OCI-LY7 (cell line): ENCODE results near the gene KLRF1. TPM values are rescaled to one million over a fixed set of nuclear protein-coding genes. Genes with fewer than 3 reads are reported as not detected.

Experiments
- BruUV-seq: library from RNA; stranded (reverse); fragments of 400-500 nt; replicated peaks from 2 replicates; lab custom pipeline; 2021; lab: Mats Ljungman, UMichigan
- CTCF ChIA-PET: fragments of 300-600 bp; sonication (Branson Sonifier 250); formaldehyde crosslinking; loops from one replicate; lab custom pipeline; 2022; ENCODE audit warnings: antibody characterized with exemption; ENCODE audit not compliant: unreplicated experiment; lab: Charles Lee
- POLR2A ChIA-PET: fragments of 300-600 bp; sonication (Branson Sonifier 250); formaldehyde crosslinking; loops from one replicate; lab custom pipeline; 2022; ENCODE audit warnings: antibody characterized with exemption; lab: Charles Lee
- DNase-seq: peaks from one replicate; pipeline ENCODE4 v3.0.0-alpha.2; 2015; ENCODE audit warnings: low spot score
- H2AFZ ChIP-seq: fragments of 200-600 bp; sonication (generic), shearing (Covaris generic); 2 replicates; pipeline ENCODE4 v1.6.1; 2014; ENCODE audit warnings: mild to moderate bottlenecking, antibody characterized with exemption, low read length, moderate library complexity
- H3K27ac ChIP-seq: fragments of 200-600 bp; sonication (generic); 2 replicates; pipeline ENCODE4 v1.5.1; 2014; ENCODE audit warnings: mixed run types, low read depth, mild to moderate bottlenecking, moderate library complexity, low read length, inconsistent platforms; ENCODE audit not compliant: poor library complexity, severe bottlenecking
- H3K36me3 ChIP-seq: fragments of 200-600 bp; sonication (generic); 2 replicates; pipeline ENCODE4 v1.6.1; 2014; ENCODE audit warnings: mild to moderate bottlenecking, antibody characterized with exemption, low read length, moderate library complexity, mixed read lengths; ENCODE audit not compliant: insufficient read depth
- H3K4me1 ChIP-seq: fragments of 200-600 bp; sonication (generic); 2 replicates; pipeline ENCODE4 v1.5.1; 2014; ENCODE audit warnings: mild to moderate bottlenecking, low read length; ENCODE audit not compliant: insufficient read depth, poor library complexity, severe bottlenecking
- H3K4me2 ChIP-seq: fragments of 200-600 bp; sonication (generic); 2 replicates; pipeline ENCODE4 v1.6.1; 2014; ENCODE audit warnings: mild to moderate bottlenecking, low read length
- H3K4me3 ChIP-seq: fragments of 200-600 bp; sonication (generic); 2 replicates; pipeline ENCODE4 v1.5.1; 2014; ENCODE audit warnings: mild to moderate bottlenecking, low read depth, low read length; ENCODE audit not compliant: poor library complexity, severe bottlenecking
- H3K79me2 ChIP-seq: fragments of 200-600 bp; sonication (generic); 2 replicates; pipeline ENCODE4 v1.6.1; 2016; ENCODE audit warnings: low read depth, mild to moderate bottlenecking, low read length, moderate library complexity, mixed read lengths; ENCODE audit not compliant: insufficient read depth
- H3K9me2 ChIP-seq: fragments of 200-600 bp; sonication (generic); 2 replicates; pipeline ENCODE4 v1.6.1; 2016; ENCODE audit warnings: mild to moderate bottlenecking, low read length, mixed read lengths; ENCODE audit not compliant: insufficient read depth
- H3K9me3 ChIP-seq: fragments of 200-600 bp; sonication (generic); 2 replicates; pipeline ENCODE4 v1.6.1; 2014; ENCODE audit warnings: mild to moderate bottlenecking, mixed run types, low read length, mixed read lengths
- H4K20me1 ChIP-seq: fragments of 200-600 bp; sonication (generic); 2 replicates; pipeline ENCODE4 v1.6.1; 2014; ENCODE audit warnings: mild to moderate bottlenecking, antibody characterized with exemption, low read length, moderate library complexity, mixed read lengths; ENCODE audit not compliant: insufficient read depth
- EZH2phosphoT487 ChIP-seq: fragments of 200-600 bp; sonication (generic); IDR thresholded peaks from 2 replicates; pipeline ENCODE4 v1.6.1; 2018; ENCODE audit warnings: low read depth, borderline replicate concordance, mild to moderate bottlenecking, mixed run types, antibody characterized with exemption, low read length, moderate library complexity, mixed read lengths
- intact Hi-C: fragments of 100-400 bp; cut with micrococcal nuclease; formaldehyde crosslinking; loops from one replicate; pipeline ENCODE4 v1.10.0; 2022; ENCODE audit not compliant: unreplicated experiment
- total RNA-seq, 2 experiments: library from RNA; depleted of rRNA in 1 of 2; stranded (reverse); fragments of >200 nt in 1 of 2; shearing (Covaris generic) in 1 of 2; gene quantifications; 2 replicates each; pipeline ENCODE4 v1.2.3, GENCODE V29; 2014 to 2022
- TF ChIP-seq, protein P1 (sequence below): fragments of 200-600 bp; sonication (generic); conservative IDR thresholded peaks from 2 replicates; pipeline ENCODE4 v1.5.1; 2014; ENCODE audit warnings: mild to moderate bottlenecking, antibody characterized with exemption, low read length, moderate library complexity, mixed read lengths

KLRF1 gene
- total RNA-seq, 2 experiments from 2014 or later, result not detected

GRCh38 chr12:9784816-9785215 lies 42.5 kb upstream of the KLRF1 start:
- Histone ChIP-seq H3K9me3 (no peaks in the 10 kb centered on the region; the same call in 1 of the 2 replicates), H3K4me2 (no peak overlapping the region), H4K20me1 (no peaks in the 10 kb centered on the region), H2AFZ (no peak overlapping the region), H3K36me3 (no peaks in the 10 kb centered on the region), H3K4me3 (no peak overlapping the region), H3K4me1 (no peaks in the 10 kb centered on the region), H3K9me2 (no peaks in the 10 kb centered on the region), H3K79me2 (no peaks in the 10 kb centered on the region), H3K27ac (no peak overlapping the region)
- no peak for DNase-seq
- intact Hi-C loops, result no loop called here
- POLR2A ChIA-PET, result interaction anchor here (0.6 kb wide), 2 partner anchors 300 to 446 kb away, joined by 3 read pairs; no protein-coding TSS in a partner anchor
- BruUV-seq, result no TSS peak
- no peak for TF ChIP-seq EZH2phosphoT487
- TF ChIP-seq, protein P1, sequence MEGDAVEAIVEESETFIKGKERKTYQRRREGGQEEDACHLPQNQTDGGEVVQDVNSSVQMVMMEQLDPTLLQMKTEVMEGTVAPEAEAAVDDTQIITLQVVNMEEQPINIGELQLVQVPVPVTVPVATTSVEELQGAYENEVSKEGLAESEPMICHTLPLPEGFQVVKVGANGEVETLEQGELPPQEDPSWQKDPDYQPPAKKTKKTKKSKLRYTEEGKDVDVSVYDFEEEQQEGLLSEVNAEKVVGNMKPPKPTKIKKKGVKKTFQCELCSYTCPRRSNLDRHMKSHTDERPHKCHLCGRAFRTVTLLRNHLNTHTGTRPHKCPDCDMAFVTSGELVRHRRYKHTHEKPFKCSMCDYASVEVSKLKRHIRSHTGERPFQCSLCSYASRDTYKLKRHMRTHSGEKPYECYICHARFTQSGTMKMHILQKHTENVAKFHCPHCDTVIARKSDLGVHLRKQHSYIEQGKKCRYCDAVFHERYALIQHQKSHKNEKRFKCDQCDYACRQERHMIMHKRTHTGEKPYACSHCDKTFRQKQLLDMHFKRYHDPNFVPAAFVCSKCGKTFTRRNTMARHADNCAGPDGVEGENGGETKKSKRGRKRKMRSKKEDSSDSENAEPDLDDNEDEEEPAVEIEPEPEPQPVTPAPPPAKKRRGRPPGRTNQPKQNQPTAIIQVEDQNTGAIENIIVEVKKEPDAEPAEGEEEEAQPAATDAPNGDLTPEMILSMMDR, result no peak
- CTCF ChIA-PET, result no interaction called here

- Histone ChIP-seq H3K4me3 (no peak overlapping the region), H2AFZ (no peak overlapping the region), H3K27ac (no peak overlapping the region), H4K20me1 (no peaks in the 10 kb centered on the region), H3K36me3 (no peaks in the 10 kb centered on the region), H3K9me3 (no peaks in the 10 kb centered on the region; the same call in 1 of the 2 replicates), H3K9me2 (no peaks in the 10 kb centered on the region), H3K4me2 (no peak overlapping the region), H3K79me2 (no peaks in the 10 kb centered on the region), H3K4me1 (no peaks in the 10 kb centered on the region)
- ChIA-PET CTCF (no interaction called here), POLR2A (no interaction called here)
- intact Hi-C loops, result no loop called here
- no peak for DNase-seq
- no TSS peak for BruUV-seq
- TF ChIP-seq, protein P1, result no peak
- TF ChIP-seq EZH2phosphoT487, result no peak
These were observed 40.3 kb upstream of the KLRF1 start for GRCh38 chr12:9786726-9787717.
